IMR-90 (cell line): ENCODE results near the gene RAB29. TPM values are rescaled to one million over a fixed set of nuclear protein-coding genes. Genes with fewer than 3 reads are reported as not detected.

Experiments
- ATAC-seq: fragments of 200-7000 bp; cut with Tn5 transposase; 2 replicates; pipeline ENCODE4 v1.9.1; 2020; ENCODE audit warnings: low read depth, mild to moderate bottlenecking, moderate library complexity
- BruUV-seq: library from RNA; stranded (reverse); fragments of 400-500 nt; replicated peaks from 2 replicates; lab custom pipeline; 2021; lab: Mats Ljungman, UMichigan
- CTCF ChIA-PET: fragments of 300-600 bp; formaldehyde crosslinking; extraction: SDS; loops from one replicate; lab custom pipeline; 2021; ENCODE audit warnings: antibody characterized with exemption; lab: Yijun Ruan, JAX
- POLR2A ChIA-PET: fragments of 300-600 bp; sonication (Branson Sonifier 250); formaldehyde crosslinking; loops from one replicate; lab custom pipeline; 2022; ENCODE audit warnings: antibody characterized with exemption; ENCODE audit not compliant: unreplicated experiment; lab: Charles Lee
- DNase-seq: peaks from one replicate; pipeline ENCODE4 v3.0.0; 2013
- H2AFZ ChIP-seq: replicated peaks from 2 replicates; pipeline ENCODE3; 2013; ENCODE audit warnings: low read length, mild to moderate bottlenecking; ENCODE audit not compliant: poor library complexity
- H2AK5ac ChIP-seq: 2 replicates; pipeline ENCODE4 v1.6.1; 2013; ENCODE audit warnings: low read depth, low read length, inconsistent platforms
- H2AK9ac ChIP-seq: replicated peaks from 2 replicates; pipeline ENCODE3; 2013; ENCODE audit warnings: mild to moderate bottlenecking, low read depth, low read length, moderate library complexity; ENCODE audit not compliant: poor library complexity
- H2BK120ac ChIP-seq: 2 replicates; pipeline ENCODE4 v1.6.1; 2013; ENCODE audit warnings: low read depth, low read length, inconsistent platforms
- H2BK15ac ChIP-seq: 3 replicates; pipeline ENCODE4 v1.6.1; 2013; ENCODE audit warnings: low read depth, low read length, inconsistent platforms
- H2BK20ac ChIP-seq: 2 replicates; pipeline ENCODE4 v1.6.1; 2013; ENCODE audit warnings: low read depth, mild to moderate bottlenecking, inconsistent platforms, low read length, moderate library complexity
- H2BK5ac ChIP-seq: 2 replicates; pipeline ENCODE4 v1.6.1; 2013; ENCODE audit warnings: mild to moderate bottlenecking, low read depth, low read length, inconsistent platforms; ENCODE audit not compliant: poor library complexity, severe bottlenecking
- H3K14ac ChIP-seq: replicated peaks from 2 replicates; pipeline ENCODE4 v1.6.1; 2013; ENCODE audit warnings: low read depth, low read length, inconsistent platforms
- H3K18ac ChIP-seq: 2 replicates; pipeline ENCODE4 v1.6.1; 2013; ENCODE audit warnings: low read depth, low read length, control low read depth
- H3K23ac ChIP-seq: 2 replicates; pipeline ENCODE4 v1.6.1; 2013; ENCODE audit warnings: low read depth, low read length, inconsistent platforms
- H3K27ac ChIP-seq: 2 replicates; pipeline ENCODE4 v1.5.1; 2013; ENCODE audit warnings: mild to moderate bottlenecking, control low read depth, low read length; ENCODE audit not compliant: insufficient read depth
- H3K27me3 ChIP-seq: 2 replicates; pipeline ENCODE4 v1.6.1; 2013; ENCODE audit warnings: low read length; ENCODE audit not compliant: control insufficient read depth, insufficient read depth
- H3K36me3 ChIP-seq: 2 replicates; pipeline ENCODE4 v1.6.1; 2013; ENCODE audit warnings: low read length, mixed read lengths; ENCODE audit not compliant: control insufficient read depth, insufficient read depth
- H3K4ac ChIP-seq: 2 replicates; pipeline ENCODE4 v1.6.1; 2013; ENCODE audit warnings: low read depth, low read length, inconsistent platforms
- H3K4me1 ChIP-seq: 2 replicates; pipeline ENCODE4 v1.6.1; 2013; ENCODE audit warnings: low read length, mixed read lengths; ENCODE audit not compliant: control insufficient read depth, insufficient read depth
- H3K4me2 ChIP-seq: 2 replicates; pipeline ENCODE4 v1.6.1; 2013; ENCODE audit warnings: low read depth, mild to moderate bottlenecking, control low read depth, low read length, moderate library complexity
- H3K4me3 ChIP-seq: 2 replicates; pipeline ENCODE4 v1.5.1; 2013; ENCODE audit warnings: low read depth, mild to moderate bottlenecking, control low read depth, low read length, moderate library complexity; ENCODE audit not compliant: insufficient read depth
- H3K56ac ChIP-seq: 2 replicates; pipeline ENCODE4 v1.6.1; 2013; ENCODE audit warnings: low read length, inconsistent platforms; ENCODE audit not compliant: insufficient read depth; ENCODE audit errors: extremely low read depth
- H3K79me1 ChIP-seq, 2 experiments: 2 replicates each; pipeline ENCODE4 v1.6.1; 2013; ENCODE audit warnings: low read length in 2 of 2, inconsistent platforms in 1 of 2, low read depth in 1 of 2
- H3K9ac ChIP-seq: 2 replicates; pipeline ENCODE4 v1.6.1; 2013; ENCODE audit warnings: low read depth, low read length, control low read depth
- H3K9me1 ChIP-seq: 2 replicates; pipeline ENCODE4 v1.6.1; 2013; ENCODE audit warnings: low read length, inconsistent platforms; ENCODE audit not compliant: insufficient read depth
- H3K9me3 ChIP-seq: 2 replicates; pipeline ENCODE4 v1.6.1; 2013; ENCODE audit warnings: low read length; ENCODE audit not compliant: control insufficient read depth, insufficient read depth
- H4K20me1 ChIP-seq: 2 replicates; pipeline ENCODE4 v1.6.1; 2013; ENCODE audit warnings: low read length, inconsistent platforms; ENCODE audit not compliant: insufficient read depth
- H4K5ac ChIP-seq: 2 replicates; pipeline ENCODE4 v1.6.1; 2013; ENCODE audit warnings: mild to moderate bottlenecking, low read depth, low read length, control low read depth
- H4K8ac ChIP-seq, 2 experiments: 2 replicates each; pipeline ENCODE4 v1.6.1; 2013; ENCODE audit warnings: low read depth in 2 of 2, low read length in 2 of 2, control low read depth in 1 of 2, inconsistent platforms in 1 of 2
- H4K91ac ChIP-seq: 2 replicates; pipeline ENCODE4 v1.6.1; 2013; ENCODE audit warnings: low read depth, low read length, inconsistent platforms; ENCODE audit not compliant: insufficient read depth
- MAFK ChIP-seq: IDR thresholded peaks from 2 replicates; pipeline ENCODE4 v1.6.1; 2012; ENCODE audit warnings: low read depth, low read length, improper control_type of control experiment
- SMC3 ChIP-seq: fragments of 150-350 bp; IDR thresholded peaks from 2 replicates; pipeline ENCODE4 v1.6.1; 2016; ENCODE audit warnings: low read depth, mild to moderate bottlenecking, antibody characterized with exemption, low read length, moderate library complexity
- WGBS, 2 experiments: methylation state at CpG; one replicate each; pipeline versions ENCODE4 v1.1.5 to v1.1.7; 2013; ENCODE audit warnings: missing lambda C conversion rate in 2 of 2; ENCODE audit not compliant: insufficient read length in 1 of 2; ENCODE audit errors: extremely low coverage in 2 of 2; 5-methylcytosine and 5-hydroxymethylcytosine counted together
- dilution Hi-C: fragments of 300-500 bp; cut with HindIII; formaldehyde crosslinking; loops from one replicate; pipeline ENCODE4 v1.14.3; 2018; ENCODE audit warnings: low sequenced_read_pairs; ENCODE audit not compliant: unreplicated experiment
- in situ Hi-C: fragments of 300-500 bp; cut with MboI; formaldehyde crosslinking; loops from 3 replicates; pipeline ENCODE4 v1.14.3; 2019; ENCODE audit warnings: low sequenced_read_pairs, inconsistent platforms, mixed read lengths
- intact Hi-C: fragments of 100-400 bp; cut with micrococcal nuclease; formaldehyde crosslinking; loops from 2 replicates; pipeline ENCODE4 v1.10.0; 2022
- polyA plus RNA-seq, 3 experiments: library from polyadenylated mRNA; depleted of rRNA; stranded (reverse); fragments of >200 nt; gene quantifications; 2 replicates each; pipeline ENCODE4 v1.2.3, GENCODE V29; 2012; ENCODE audit warnings: low replicate concordance in 1 of 3
- total RNA-seq: library from RNA; depleted of rRNA; stranded (reverse); fragments of >200 nt; gene quantifications from 2 replicates; pipeline ENCODE4 v1.2.3, GENCODE V29; 2012
- TF ChIP-seq, protein P1 (sequence below): conservative IDR thresholded peaks from 2 replicates; pipeline ENCODE4 v1.5.1; 2012; ENCODE audit warnings: mild to moderate bottlenecking, low read depth, low read length, improper control_type of control experiment

Gene RAB29
- total and polyA plus RNA-seq, 2 of the 4 experiments (the other 2 are of a cell fraction): 5.7 to 7.3 TPM

DNA sequence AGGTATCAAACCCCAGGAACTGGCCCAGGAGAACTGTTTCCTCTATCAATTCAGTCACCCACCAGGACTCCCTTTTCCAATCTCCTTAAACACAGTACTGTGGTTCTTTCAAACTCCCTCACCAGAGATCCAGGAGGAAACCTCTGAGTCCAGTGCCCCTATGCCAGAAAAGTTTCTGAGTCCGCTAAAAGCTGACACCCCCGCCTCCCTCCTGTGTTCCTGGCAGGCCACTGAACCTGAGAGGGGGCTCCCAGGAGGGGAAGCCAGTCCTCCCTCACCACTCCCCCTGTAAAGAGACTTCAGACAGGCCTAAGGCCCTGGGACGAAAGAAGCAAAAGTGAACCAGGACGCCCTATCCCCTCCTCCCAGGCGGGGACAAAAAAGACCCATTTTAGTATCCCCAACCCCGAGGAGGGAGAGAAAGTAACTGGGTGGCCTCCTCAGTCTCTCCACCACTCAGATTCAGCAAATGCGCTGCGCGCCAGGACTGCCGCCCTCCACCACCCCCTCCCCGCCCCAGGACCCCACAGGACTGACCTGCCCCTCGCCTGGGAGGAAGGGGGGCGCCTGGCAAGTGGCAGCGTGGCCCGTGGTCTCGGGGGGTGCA, 37.1 kb upstream of the RAB29 start:
- DNase-seq (peak; percentile 13), ATAC-seq (peak; percentile 40)
- POLR2A ChIA-PET: interaction anchor here (0.6 to 0.7 kb wide), 2 partner anchors 20 to 82 kb away, joined by 3 read pairs; no protein-coding TSS in a partner anchor
- peaks cover 12% of the 10 kb centered on the region; the same call in 1 of the 2 replicates for H3K9me1 ChIP-seq
- dilution Hi-C loops: no loop called here
- CTCF ChIA-PET: interaction anchor here (1.4 kb wide), 1 partner anchor 13 kb away, joined by 6 read pairs; no protein-coding TSS in a partner anchor
- H3K56ac ChIP-seq: peak overlapping the region; percentile 19; the same call in 1 of the 2 replicates
- H3K4ac ChIP-seq: peak overlapping the region; percentile 66; the same call in 1 of the 2 replicates
- H3K27me3 ChIP-seq: no peaks in the 10 kb centered on the region
- peak overlapping the region; percentile 63 for H3K4me3 ChIP-seq
- H3K23ac ChIP-seq: peak overlapping the region; percentile 89
- WGBS, 2 experiments: no CpG with 5 or more reads among the region's 16 CpGs
- peaks cover 17% of the 10 kb centered on the region for H3K36me3 ChIP-seq
- H3K79me1 ChIP-seq: peaks cover 19 to 43% of the 10 kb centered on the region in 2 experiments
- H2AFZ ChIP-seq: peak overlapping the region; percentile 94
- no peak overlapping the region for H4K91ac ChIP-seq
- no peak overlapping the region for H2BK120ac ChIP-seq
- peak overlapping the region; percentile 57 for H3K27ac ChIP-seq
- intact Hi-C loops: loop anchor here (2.0 to 5.0 kb wide), 3 partner anchors 64 to 94 kb away; no protein-coding TSS in a partner anchor
- no peak overlapping the region; the same call in 1 of the 2 replicates for H3K18ac ChIP-seq
- no peak overlapping the region for H2BK15ac ChIP-seq
- in situ Hi-C loops: no loop called here
- H3K4me1 ChIP-seq: peaks cover 6% of the 10 kb centered on the region; the same call in 1 of the 2 replicates
- H3K9me3 ChIP-seq: no peaks in the 10 kb centered on the region
- no peak overlapping the region for H4K5ac ChIP-seq
- H3K9ac ChIP-seq: peak overlapping the region; percentile 75
- H4K8ac ChIP-seq: peak overlapping the region in 1 of 2 experiments; percentile 35; a peak in 1 of 4 replicates
- no TSS peak for BruUV-seq
- peak overlapping the region; percentile 43; the same call in 1 of the 2 replicates for H3K14ac ChIP-seq
- peak overlapping the region; percentile 60 for H2BK5ac ChIP-seq
- H2AK9ac ChIP-seq: peak overlapping the region; percentile 91
- H3K4me2 ChIP-seq: peak overlapping the region; percentile 92
- 0 out of 2 replicates have a peak overlapping the region, but pooled peaks have one; percentile 13 for H2AK5ac ChIP-seq
- H4K20me1 ChIP-seq: no peaks in the 10 kb centered on the region
- TF ChIP-seq MAFK: no peak
- TF ChIP-seq, protein P1, sequence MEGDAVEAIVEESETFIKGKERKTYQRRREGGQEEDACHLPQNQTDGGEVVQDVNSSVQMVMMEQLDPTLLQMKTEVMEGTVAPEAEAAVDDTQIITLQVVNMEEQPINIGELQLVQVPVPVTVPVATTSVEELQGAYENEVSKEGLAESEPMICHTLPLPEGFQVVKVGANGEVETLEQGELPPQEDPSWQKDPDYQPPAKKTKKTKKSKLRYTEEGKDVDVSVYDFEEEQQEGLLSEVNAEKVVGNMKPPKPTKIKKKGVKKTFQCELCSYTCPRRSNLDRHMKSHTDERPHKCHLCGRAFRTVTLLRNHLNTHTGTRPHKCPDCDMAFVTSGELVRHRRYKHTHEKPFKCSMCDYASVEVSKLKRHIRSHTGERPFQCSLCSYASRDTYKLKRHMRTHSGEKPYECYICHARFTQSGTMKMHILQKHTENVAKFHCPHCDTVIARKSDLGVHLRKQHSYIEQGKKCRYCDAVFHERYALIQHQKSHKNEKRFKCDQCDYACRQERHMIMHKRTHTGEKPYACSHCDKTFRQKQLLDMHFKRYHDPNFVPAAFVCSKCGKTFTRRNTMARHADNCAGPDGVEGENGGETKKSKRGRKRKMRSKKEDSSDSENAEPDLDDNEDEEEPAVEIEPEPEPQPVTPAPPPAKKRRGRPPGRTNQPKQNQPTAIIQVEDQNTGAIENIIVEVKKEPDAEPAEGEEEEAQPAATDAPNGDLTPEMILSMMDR: no peak
- TF ChIP-seq SMC3: no peak
- H2BK20ac ChIP-seq: no peak overlapping the region
